Astrocyte (in vitro differentiated cells and primary cell): ENCODE results near the gene SLC6A11. TPM values are rescaled to one million over a fixed set of nuclear protein-coding genes. Genes with fewer than 3 reads are reported as not detected.

Source experiments
- DNase-seq: peaks from one replicate; pipeline ENCODE4 v3.0.0-alpha.2; 2010; ENCODE audit warnings: low read depth
- FAIRE-seq: peaks from 2 replicates; lab custom pipeline; 2011; peaks lifted over from hg19 to GRCh38; lab: Jason Lieb, UNC
- H2AFZ ChIP-seq: 2 replicates; pipeline ENCODE4 v1.6.0; 2012; ENCODE audit warnings: low read depth, low read length, inconsistent platforms
- H3K27ac ChIP-seq: 2 replicates; pipeline ENCODE4 v1.5.1; 2011; ENCODE audit warnings: low read depth, low read length, inconsistent platforms
- H3K27me3 ChIP-seq: 2 replicates; pipeline ENCODE4 v1.6.0; 2011; ENCODE audit warnings: low read length, inconsistent platforms; ENCODE audit not compliant: insufficient read depth
- H3K36me3 ChIP-seq: 2 replicates; pipeline ENCODE4 v1.5.1; 2011; ENCODE audit warnings: low read length, inconsistent platforms; ENCODE audit not compliant: insufficient read depth
- H3K4me1 ChIP-seq: 2 replicates; pipeline ENCODE4 v1.5.1; 2011; ENCODE audit warnings: low read length, inconsistent platforms; ENCODE audit not compliant: insufficient read depth
- H3K4me2 ChIP-seq: 2 replicates; pipeline ENCODE4 v1.6.0; 2012; ENCODE audit warnings: low read length, inconsistent platforms
- H3K4me3 ChIP-seq: 2 replicates; pipeline ENCODE4 v1.5.1; 2011; ENCODE audit warnings: low read depth, mild to moderate bottlenecking, low read length, inconsistent platforms; ENCODE audit not compliant: insufficient read depth
- H3K79me2 ChIP-seq: 2 replicates; pipeline ENCODE4 v1.6.0; 2012; ENCODE audit warnings: mild to moderate bottlenecking, low read length, inconsistent platforms; ENCODE audit not compliant: insufficient read depth
- H3K9ac ChIP-seq: 2 replicates; pipeline ENCODE4 v1.6.0; 2012; ENCODE audit warnings: mild to moderate bottlenecking, low read length, inconsistent platforms
- H3K9me3 ChIP-seq: 2 replicates; pipeline ENCODE4 v1.5.1; 2012; ENCODE audit warnings: low read depth, mild to moderate bottlenecking, low read length, inconsistent platforms; ENCODE audit not compliant: insufficient read depth
- H4K20me1 ChIP-seq: 2 replicates; pipeline ENCODE4 v1.6.0; 2012; ENCODE audit warnings: low read length, inconsistent platforms; ENCODE audit not compliant: insufficient read depth
- H3K27ac Mint-ChIP-seq: one replicate; pipeline ENCODE4 v1.8.0; 2021; ENCODE audit warnings: mild to moderate bottlenecking, mixed read lengths; ENCODE audit not compliant: unreplicated experiment
- H3K27me3 Mint-ChIP-seq: one replicate; pipeline ENCODE4 v1.8.0; 2021; ENCODE audit warnings: low read depth, mixed read lengths; ENCODE audit not compliant: unreplicated experiment
- H3K36me3 Mint-ChIP-seq: one replicate; pipeline ENCODE4 v1.8.0; 2021; ENCODE audit warnings: low read depth, mixed read lengths; ENCODE audit not compliant: unreplicated experiment
- H3K4me1 Mint-ChIP-seq: one replicate; pipeline ENCODE4 v1.8.0; 2021; ENCODE audit warnings: low read depth, mixed read lengths; ENCODE audit not compliant: unreplicated experiment
- H3K4me3 Mint-ChIP-seq: one replicate; pipeline ENCODE4 v1.8.0; 2021; ENCODE audit warnings: mild to moderate bottlenecking, moderate library complexity, mixed read lengths; ENCODE audit not compliant: unreplicated experiment
- H3K9me3 Mint-ChIP-seq: one replicate; pipeline ENCODE4 v1.8.0; 2021; ENCODE audit warnings: mild to moderate bottlenecking, mixed read lengths; ENCODE audit not compliant: unreplicated experiment
- EZH2 ChIP-seq: IDR thresholded peaks from 2 replicates; pipeline ENCODE4 v1.6.1; 2012; ENCODE audit warnings: mild to moderate bottlenecking, low read length, inconsistent platforms; ENCODE audit not compliant: insufficient read depth
- total RNA-seq: library from RNA; stranded (reverse); gene quantifications from 2 replicates; pipeline ENCODE4 v1.2.1, GENCODE V29; 2021
- TF ChIP-seq, protein P1 (sequence below): IDR thresholded peaks from 2 replicates; pipeline ENCODE4 v1.5.1; 2011; ENCODE audit warnings: low read depth, mild to moderate bottlenecking, inconsistent platforms, low read length, moderate library complexity; ENCODE audit not compliant: insufficient read depth

SLC6A11 gene
- total RNA-seq, 1 donor from 2014 or later: 0.34 TPM

DNA sequence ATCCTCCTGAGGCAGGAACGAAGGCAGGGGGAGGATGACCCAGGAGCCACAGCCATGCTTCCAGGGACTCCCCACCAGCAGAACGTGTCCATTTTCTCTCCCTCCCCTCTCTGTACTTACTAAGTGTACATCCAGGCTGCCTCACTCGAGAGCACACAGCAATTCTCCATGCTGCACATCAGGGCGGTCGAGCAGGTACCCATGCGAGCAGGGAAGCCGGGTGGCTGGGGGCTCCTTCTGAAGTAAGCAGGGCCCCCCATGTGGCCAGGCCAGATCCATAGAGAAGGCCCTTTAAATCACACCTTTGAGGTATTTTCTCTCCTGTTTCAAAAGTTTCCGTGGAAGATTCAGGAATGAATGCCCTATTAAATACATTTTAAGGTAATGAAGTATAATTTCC, 41.2 kb upstream of the SLC6A11 start:
- Histone ChIP-seq H4K20me1 (no peaks in the 10 kb centered on the region), H3K4me3 (no peak overlapping the region), H3K27me3 (peaks cover 13% of the 10 kb centered on the region), H3K9ac (no peak overlapping the region), H2AFZ (no peak overlapping the region), H3K4me1 (no peaks in the 10 kb centered on the region), H3K9me3 (no peaks in the 10 kb centered on the region), H3K36me3 (no peaks in the 10 kb centered on the region), H3K4me2 (no peak overlapping the region), H3K79me2 (no peaks in the 10 kb centered on the region), H3K27ac (no peak overlapping the region)
- H3K36me3 Mint-ChIP-seq: peaks cover 2% of the 10 kb centered on the region
- peaks cover 77% of the 10 kb centered on the region for H3K27me3 Mint-ChIP-seq
- no peak overlapping the region for H3K4me3 Mint-ChIP-seq
- no peak overlapping the region for H3K27ac Mint-ChIP-seq
- DNase-seq (no peak), FAIRE-seq (no peak)
- no peak for TF ChIP-seq EZH2
- TF ChIP-seq, protein P1, sequence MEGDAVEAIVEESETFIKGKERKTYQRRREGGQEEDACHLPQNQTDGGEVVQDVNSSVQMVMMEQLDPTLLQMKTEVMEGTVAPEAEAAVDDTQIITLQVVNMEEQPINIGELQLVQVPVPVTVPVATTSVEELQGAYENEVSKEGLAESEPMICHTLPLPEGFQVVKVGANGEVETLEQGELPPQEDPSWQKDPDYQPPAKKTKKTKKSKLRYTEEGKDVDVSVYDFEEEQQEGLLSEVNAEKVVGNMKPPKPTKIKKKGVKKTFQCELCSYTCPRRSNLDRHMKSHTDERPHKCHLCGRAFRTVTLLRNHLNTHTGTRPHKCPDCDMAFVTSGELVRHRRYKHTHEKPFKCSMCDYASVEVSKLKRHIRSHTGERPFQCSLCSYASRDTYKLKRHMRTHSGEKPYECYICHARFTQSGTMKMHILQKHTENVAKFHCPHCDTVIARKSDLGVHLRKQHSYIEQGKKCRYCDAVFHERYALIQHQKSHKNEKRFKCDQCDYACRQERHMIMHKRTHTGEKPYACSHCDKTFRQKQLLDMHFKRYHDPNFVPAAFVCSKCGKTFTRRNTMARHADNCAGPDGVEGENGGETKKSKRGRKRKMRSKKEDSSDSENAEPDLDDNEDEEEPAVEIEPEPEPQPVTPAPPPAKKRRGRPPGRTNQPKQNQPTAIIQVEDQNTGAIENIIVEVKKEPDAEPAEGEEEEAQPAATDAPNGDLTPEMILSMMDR: no peak
- no peaks in the 10 kb centered on the region for H3K4me1 Mint-ChIP-seq
- peaks cover 3% of the 10 kb centered on the region for H3K9me3 Mint-ChIP-seq

DNA sequence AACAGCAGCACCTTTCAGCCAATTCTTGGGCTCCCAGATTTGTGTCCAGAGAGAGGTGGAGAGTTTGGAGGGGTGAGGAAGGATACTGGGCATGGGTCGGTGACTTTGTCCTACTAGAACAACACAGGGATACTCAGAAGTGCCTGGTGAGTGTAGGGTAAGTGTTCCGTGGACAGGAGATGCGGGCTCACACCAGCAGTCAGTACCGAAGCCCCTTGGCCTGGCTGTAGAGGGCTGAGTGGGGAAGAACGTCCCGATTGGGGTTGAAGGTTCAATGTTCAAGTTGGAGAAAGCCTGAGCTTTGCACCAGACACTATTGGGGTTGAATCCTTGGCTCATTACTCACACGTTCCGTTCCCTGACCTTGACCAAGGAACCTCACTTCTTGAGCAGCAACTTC, 40.8 kb upstream of the SLC6A11 start:
- no peaks in the 10 kb centered on the region for H3K79me2 ChIP-seq
- H3K4me1 ChIP-seq: no peaks in the 10 kb centered on the region
- H3K36me3 Mint-ChIP-seq: peaks cover 2% of the 10 kb centered on the region
- H3K4me1 Mint-ChIP-seq: no peaks in the 10 kb centered on the region
- peaks cover 13% of the 10 kb centered on the region for H3K27me3 ChIP-seq
- H3K27ac ChIP-seq: no peak overlapping the region
- peaks cover 79% of the 10 kb centered on the region for H3K27me3 Mint-ChIP-seq
- no peak for TF ChIP-seq EZH2
- TF ChIP-seq, protein P1: no peak
- peaks cover 6% of the 10 kb centered on the region for H3K9me3 Mint-ChIP-seq
- DNase-seq (no peak), FAIRE-seq (no peak)
- H3K4me2 ChIP-seq: no peak overlapping the region
- H3K27ac Mint-ChIP-seq: no peak overlapping the region
- no peak overlapping the region for H3K4me3 ChIP-seq
- H3K36me3 ChIP-seq: no peaks in the 10 kb centered on the region
- H3K9ac ChIP-seq: no peak overlapping the region
- H2AFZ ChIP-seq: no peak overlapping the region
- H3K4me3 Mint-ChIP-seq: no peak overlapping the region
- no peaks in the 10 kb centered on the region for H4K20me1 ChIP-seq
- H3K9me3 ChIP-seq: no peaks in the 10 kb centered on the region

- no peaks in the 10 kb centered on the region for H3K9me3 ChIP-seq
- peaks cover 6% of the 10 kb centered on the region for H3K9me3 Mint-ChIP-seq
- H3K4me1 ChIP-seq: no peaks in the 10 kb centered on the region
- DNase-seq (no peak), FAIRE-seq (no peak)
- no peaks in the 10 kb centered on the region for H3K4me1 Mint-ChIP-seq
- H4K20me1 ChIP-seq: no peaks in the 10 kb centered on the region
- no peaks in the 10 kb centered on the region for H3K36me3 ChIP-seq
- H3K27ac ChIP-seq: no peak overlapping the region
- H3K36me3 Mint-ChIP-seq: peaks cover 2% of the 10 kb centered on the region
- no peak overlapping the region for H3K4me3 Mint-ChIP-seq
- H3K27me3 ChIP-seq: peaks cover 13% of the 10 kb centered on the region
- H3K79me2 ChIP-seq: no peaks in the 10 kb centered on the region
- no peak overlapping the region for H3K27ac Mint-ChIP-seq
- no peak overlapping the region for H3K4me3 ChIP-seq
- no peak for TF ChIP-seq EZH2
- TF ChIP-seq, protein P1: no peak
- H3K27me3 Mint-ChIP-seq: peaks cover 81% of the 10 kb centered on the region
- no peak overlapping the region for H3K4me2 ChIP-seq
- H3K9ac ChIP-seq: no peak overlapping the region
- no peak overlapping the region for H2AFZ ChIP-seq
Measured at GRCh38 chr3:10775828-10776227, 40.2 kb upstream of the SLC6A11 start.
